ENCODE results near the gene ITPR1.

GRCh38 chr3:4757575-4758248 is 264.6 kb downstream of the ITPR1 start:
- no peak for TF ChIP-seq EZH2 (IDR thresholded peaks at IDR 0.05; ENCODE audit: borderline replicate concordance, low read length)
- TF ChIP-seq CTCF (conservative IDR thresholded peaks at IDR 0.05 in 1 of 2, IDR thresholded peaks at IDR 0.05 in 1 of 2; ENCODE audit: extremely low read depth in 1 of 2, insufficient read depth in 1 of 2, low read depth in 1 of 2, low read length in 2 of 2) = no peak
